HG02870 (cell line): ENCODE measurements around the gene ALKBH3.

Source experiments
- ATAC-seq: cut with Tn5 transposase; IDR thresholded peaks from one replicate; pipeline ENCODE4 v1.9.1; 2021; ENCODE audit warnings: mild to moderate bottlenecking, moderate library complexity; ENCODE audit not compliant: unreplicated experiment

The ALKBH3 gene

GRCh38 chr11:43921561-43922294 lies 41.1 kb downstream of the ALKBH3 start:
- ATAC-seq: no peak

GRCh38 chr11:43922295-43922648 lies 41.6 kb downstream of the ALKBH3 start:
- ATAC-seq: no peak

GRCh38 chr11:43922744-43923405 lies 42.2 kb downstream of the ALKBH3 start:
- no peak for ATAC-seq

GRCh38 chr11:43923406-43924111 lies 42.9 kb downstream of the ALKBH3 start:
- ATAC-seq: no peak

- ATAC-seq: no peak
Observed at GRCh38 chr11:43924112-43924855, 43.7 kb downstream of the ALKBH3 start.

GRCh38 chr11:43925063-43925931 lies 44.7 kb downstream of the ALKBH3 start:
- ATAC-seq: no peak

- no peak for ATAC-seq
Observed at GRCh38 chr11:43925932-43926505, 45.4 kb downstream of the ALKBH3 start.

GRCh38 chr11:43927070-43927469 lies 46.4 kb downstream of the ALKBH3 start:
- ATAC-seq: no peak

GRCh38 chr11:43927925-43928707 lies 47.5 kb downstream of the ALKBH3 start:
- no peak for ATAC-seq

GRCh38 chr11:43928721-43929120 lies 48.1 kb downstream of the ALKBH3 start:
- no peak for ATAC-seq

- no peak for ATAC-seq
Observed at GRCh38 chr11:43930868-43931716, 50.5 kb downstream of the ALKBH3 start.

- no peak for ATAC-seq
Observed at GRCh38 chr11:43931717-43932039, 51.0 kb downstream of the ALKBH3 start.

- no peak for ATAC-seq
Observed at GRCh38 chr11:43933226-43933607, 52.6 kb downstream of the ALKBH3 start.

- no peak for ATAC-seq
Observed at GRCh38 chr11:43933608-43934551, 53.2 kb downstream of the ALKBH3 start.

- no peak for ATAC-seq
Observed at GRCh38 chr11:43934601-43935423, 54.2 kb downstream of the ALKBH3 start.

GRCh38 chr11:43935424-43935979 lies 54.9 kb downstream of the ALKBH3 start:
- ATAC-seq: no peak
